Hepatocyte (in vitro differentiated cells): Measurements from ENCODE around the gene ZSCAN10. TPM values are rescaled to one million over a fixed set of nuclear protein-coding genes. Genes with fewer than 3 reads are reported as not detected.

Source experiments
- DNase-seq: peaks from one replicate; pipeline ENCODE4 v3.0.0-alpha.2; 2016; ENCODE audit warnings: low spot score
- H2AFZ ChIP-seq: fragments of 200-600 bp; sonication (generic); 2 replicates; pipeline ENCODE4 v1.6.0; 2016; ENCODE audit warnings: antibody characterized with exemption, mild to moderate bottlenecking
- H3K27ac ChIP-seq: fragments of 200-600 bp; sonication (generic); 2 replicates; pipeline ENCODE4 v1.5.1; 2016; ENCODE audit warnings: mild to moderate bottlenecking
- H3K27me3 ChIP-seq: fragments of 200-600 bp; sonication (generic); 2 replicates; pipeline ENCODE4 v1.6.1; 2016
- H3K36me3 ChIP-seq: fragments of 200-600 bp; sonication (generic); replicated peaks from 2 replicates; pipeline ENCODE4 v1.5.1; 2016; ENCODE audit warnings: low read depth; ENCODE audit not compliant: insufficient read depth
- H3K4me1 ChIP-seq: fragments of 200-600 bp; sonication (generic); 2 replicates; pipeline ENCODE4 v1.5.1; 2016; ENCODE audit warnings: mild to moderate bottlenecking, moderate library complexity; ENCODE audit not compliant: insufficient read depth
- H3K4me2 ChIP-seq: fragments of 200-600 bp; sonication (generic); 2 replicates; pipeline ENCODE4 v1.6.0; 2016
- H3K4me3 ChIP-seq: fragments of 200-600 bp; sonication (generic); 2 replicates; pipeline ENCODE4 v1.5.1; 2016; ENCODE audit warnings: mild to moderate bottlenecking
- H3K79me2 ChIP-seq: fragments of 200-600 bp; sonication (generic); 2 replicates; pipeline ENCODE4 v1.6.0; 2017; ENCODE audit warnings: mild to moderate bottlenecking
- H3K9me2 ChIP-seq: fragments of 200-600 bp; sonication (generic); replicated peaks from 2 replicates; pipeline ENCODE4 v1.6.0; 2017; ENCODE audit warnings: mild to moderate bottlenecking; ENCODE audit not compliant: insufficient read depth
- H3K9me3 ChIP-seq: fragments of 200-600 bp; sonication (generic); 2 replicates; pipeline ENCODE4 v1.5.1; 2016; ENCODE audit warnings: low read depth, mild to moderate bottlenecking
- H4K20me1 ChIP-seq: fragments of 200-600 bp; sonication (generic); 2 replicates; pipeline ENCODE4 v1.6.0; 2016; ENCODE audit warnings: mild to moderate bottlenecking; ENCODE audit not compliant: insufficient read depth, poor library complexity, severe bottlenecking
- CTCF ChIP-seq: fragments of 200-600 bp; sonication (generic); IDR thresholded peaks from 2 replicates; pipeline ENCODE4 v1.5.1; 2016; ENCODE audit warnings: antibody characterized with exemption, mild to moderate bottlenecking; ENCODE audit not compliant: poor library complexity
- EZH2 ChIP-seq: fragments of 200-600 bp; sonication (generic); IDR thresholded peaks from 2 replicates; pipeline ENCODE4 v1.6.1; 2016; ENCODE audit warnings: antibody characterized with exemption, mild to moderate bottlenecking, borderline replicate concordance
- EZH2phosphoT487 ChIP-seq: fragments of 200-600 bp; sonication (generic); IDR thresholded peaks from one replicate; pipeline ENCODE4 v1.6.1; 2018; ENCODE audit warnings: antibody characterized with exemption, mild to moderate bottlenecking, low read depth, moderate library complexity; ENCODE audit not compliant: unreplicated experiment, severe bottlenecking
- WGBS: methylation state at CpG from one replicate; pipeline ENCODE4 v1.1.6; 2016; ENCODE audit warnings: low lambda C conversion rate; ENCODE audit errors: missing lambda C conversion rate; 5-methylcytosine and 5-hydroxymethylcytosine counted together
- polyA plus RNA-seq: library from polyadenylated mRNA; unstranded; fragments of >200 nt; fragmentation: Nextera tagmentation; extraction: Ambion mirVana; gene quantifications from 2 replicates; pipeline ENCODE4 v1.2.1, GENCODE V29; 2016
- total RNA-seq: library from RNA; depleted of rRNA; stranded (reverse); fragments of >200 nt; gene quantifications from 2 replicates; pipeline ENCODE4 v1.2.3, GENCODE V29; 2014

Gene ZSCAN10
- total and polyA plus RNA-seq, 2 experiments from 2014 or later: not detected

DNA sequence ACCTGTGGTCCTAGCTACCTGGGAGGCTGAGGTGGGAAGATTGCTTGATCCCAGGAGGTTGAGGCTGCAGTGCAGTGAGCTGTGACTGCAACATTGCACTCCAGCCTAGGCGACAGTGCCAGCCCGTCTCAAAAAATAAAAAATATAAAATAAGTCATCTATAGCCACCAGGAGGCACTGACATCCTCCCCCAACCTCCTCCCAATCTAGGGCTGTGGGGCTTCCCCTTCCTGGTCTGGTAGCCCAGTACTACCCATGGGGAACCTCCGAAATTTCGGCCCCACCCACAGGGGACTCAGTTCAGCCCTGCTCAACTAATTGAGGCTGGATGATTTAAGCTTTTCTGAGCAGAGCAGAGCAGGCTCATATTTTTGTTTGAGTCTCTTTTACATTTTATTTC is 3.2 kb downstream of the ZSCAN10 start:
- WGBS: 72% methylated on average over 4 of the region's 4 CpGs
- no peak for TF ChIP-seq EZH2phosphoT487
- H3K36me3 ChIP-seq: no peaks in the 10 kb centered on the region
- peaks cover 10% of the 10 kb centered on the region for H3K27me3 ChIP-seq
- no peaks in the 10 kb centered on the region for H3K9me3 ChIP-seq
- H3K4me1 ChIP-seq: peaks cover 4% of the 10 kb centered on the region
- no peak overlapping the region for H2AFZ ChIP-seq
- H3K27ac ChIP-seq: no peak overlapping the region
- H4K20me1 ChIP-seq: no peaks in the 10 kb centered on the region
- H3K79me2 ChIP-seq: no peaks in the 10 kb centered on the region
- no peak overlapping the region for H3K4me3 ChIP-seq
- H3K9me2 ChIP-seq: no peaks in the 10 kb centered on the region
- no peak for DNase-seq
- no peak overlapping the region for H3K4me2 ChIP-seq

DNA sequence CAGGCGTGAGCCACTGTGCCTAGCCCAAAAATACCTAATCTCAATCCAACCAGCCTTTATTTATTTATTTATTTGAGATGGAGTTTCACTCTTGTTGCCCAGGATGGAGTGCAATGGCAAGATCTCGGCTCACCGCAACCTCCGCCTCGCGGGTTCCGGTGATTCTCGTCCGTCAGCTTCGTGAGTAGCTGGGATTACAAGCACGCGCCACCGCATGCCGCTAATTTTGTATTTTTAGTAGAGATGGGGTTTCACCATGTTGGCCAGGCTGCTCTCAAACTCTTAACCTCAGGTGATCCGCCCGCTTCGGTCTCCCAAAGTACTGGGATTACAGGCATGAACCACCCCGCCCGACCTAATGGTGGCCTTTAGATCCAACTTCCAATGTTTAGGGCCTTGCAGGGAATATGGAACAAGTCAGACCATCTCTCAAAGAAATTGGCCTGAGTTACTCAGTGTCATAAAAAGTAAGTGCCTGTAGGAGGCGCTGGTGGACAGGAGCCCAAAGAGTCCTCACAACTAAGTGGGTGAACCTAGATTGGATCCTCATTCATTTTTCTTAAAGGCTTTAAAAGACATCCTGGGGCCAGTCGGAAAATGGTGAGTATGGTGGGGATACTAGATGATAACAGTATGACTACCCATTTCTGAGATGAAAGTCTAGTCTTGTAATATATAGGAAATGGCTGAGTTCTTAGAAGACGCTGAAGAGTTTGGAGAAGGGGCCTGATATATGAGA is 4.6 kb downstream of the ZSCAN10 start:
- no peaks in the 10 kb centered on the region for H4K20me1 ChIP-seq
- H3K4me3 ChIP-seq: no peak overlapping the region
- H3K79me2 ChIP-seq: no peaks in the 10 kb centered on the region
- peaks cover 6% of the 10 kb centered on the region for H3K27me3 ChIP-seq
- no peaks in the 10 kb centered on the region for H3K36me3 ChIP-seq
- H2AFZ ChIP-seq: no peak overlapping the region
- H3K27ac ChIP-seq: no peak overlapping the region
- no peaks in the 10 kb centered on the region for H3K9me3 ChIP-seq
- no peak overlapping the region for H3K4me2 ChIP-seq
- no peaks in the 10 kb centered on the region for H3K4me1 ChIP-seq
- no peaks in the 10 kb centered on the region for H3K9me2 ChIP-seq
- no peak for DNase-seq
- 90% methylated on average over 22 of the region's 22 CpGs for WGBS
- peak; percentile 27 for TF ChIP-seq CTCF
- TF ChIP-seq EZH2: no peak
- no peak for TF ChIP-seq EZH2phosphoT487

DNA sequence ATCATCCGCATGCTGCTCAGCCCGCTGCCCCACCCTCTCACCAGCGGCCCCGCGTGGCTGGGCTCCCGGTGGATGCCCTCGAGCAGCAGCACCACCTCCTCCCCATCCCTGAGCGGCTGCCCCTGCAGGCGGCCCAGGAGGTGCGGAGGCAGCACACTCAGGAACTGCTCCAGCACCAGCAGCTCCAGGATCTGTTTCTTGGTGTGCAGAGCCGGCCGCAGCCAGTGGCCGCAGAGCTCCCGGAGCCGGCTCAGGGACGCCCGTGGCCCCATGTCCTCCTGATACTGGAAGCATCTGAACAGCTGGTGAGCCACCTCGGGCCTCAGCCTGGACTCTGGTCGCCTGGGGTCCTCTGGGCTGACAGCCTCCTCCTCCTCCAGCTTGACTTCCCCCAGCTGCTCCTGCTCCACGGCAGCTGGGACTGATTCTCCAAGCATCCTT is 6.6 kb downstream of the ZSCAN10 start:
- WGBS: 78% methylated on average over 17 of the region's 20 CpGs
- H3K4me3 ChIP-seq: no peak overlapping the region
- H3K79me2 ChIP-seq: no peaks in the 10 kb centered on the region
- no peak overlapping the region for H3K27ac ChIP-seq
- H3K4me1 ChIP-seq: no peaks in the 10 kb centered on the region
- H4K20me1 ChIP-seq: no peaks in the 10 kb centered on the region
- no peak overlapping the region for H3K4me2 ChIP-seq
- no peak overlapping the region for H2AFZ ChIP-seq
- H3K9me2 ChIP-seq: no peaks in the 10 kb centered on the region
- no peaks in the 10 kb centered on the region for H3K27me3 ChIP-seq
- TF ChIP-seq EZH2phosphoT487 (no peak), CTCF (no peak), EZH2 (no peak)
- DNase-seq: no peak
- H3K36me3 ChIP-seq: no peaks in the 10 kb centered on the region
- no peaks in the 10 kb centered on the region for H3K9me3 ChIP-seq

DNA sequence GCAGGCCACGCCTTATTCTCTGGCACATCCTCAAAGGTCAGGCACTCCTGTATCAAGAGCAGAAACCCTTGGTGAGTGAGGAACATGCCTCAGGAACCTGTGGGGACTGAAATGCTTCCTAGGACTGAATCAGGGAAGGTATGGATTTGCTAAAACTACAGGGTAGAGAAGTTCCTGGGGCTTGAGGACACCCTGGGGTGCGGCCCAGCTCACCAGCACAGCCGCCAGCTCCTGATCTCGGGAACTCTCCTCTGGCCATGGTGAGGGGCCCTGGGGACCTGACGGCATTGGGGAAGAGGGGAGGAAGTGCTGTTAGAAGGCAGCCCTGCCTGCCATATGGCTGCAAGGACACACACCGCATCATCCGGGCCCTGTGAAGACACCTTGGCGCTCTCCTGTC is 7.5 kb downstream of the ZSCAN10 start:
- WGBS: 91% methylated on average over 8 of the region's 8 CpGs
- Histone ChIP-seq H3K27ac (no peak overlapping the region), H3K4me2 (no peak overlapping the region), H3K9me3 (no peaks in the 10 kb centered on the region), H3K4me3 (no peak overlapping the region), H2AFZ (no peak overlapping the region), H3K79me2 (no peaks in the 10 kb centered on the region), H4K20me1 (no peaks in the 10 kb centered on the region), H3K9me2 (no peaks in the 10 kb centered on the region), H3K36me3 (no peaks in the 10 kb centered on the region), H3K4me1 (peaks cover 4% of the 10 kb centered on the region), H3K27me3 (no peaks in the 10 kb centered on the region)
- DNase-seq: no peak
- TF ChIP-seq EZH2phosphoT487 (no peak), CTCF (no peak), EZH2 (no peak)
